RKO (cell line): ENCODE measurements around the gene VTI1A.

Experiments
- DNase-seq: peaks from one replicate; pipeline ENCODE4 v3.0.0-alpha.2; 2016; ENCODE audit warnings: low spot score

Gene VTI1A

DNA sequence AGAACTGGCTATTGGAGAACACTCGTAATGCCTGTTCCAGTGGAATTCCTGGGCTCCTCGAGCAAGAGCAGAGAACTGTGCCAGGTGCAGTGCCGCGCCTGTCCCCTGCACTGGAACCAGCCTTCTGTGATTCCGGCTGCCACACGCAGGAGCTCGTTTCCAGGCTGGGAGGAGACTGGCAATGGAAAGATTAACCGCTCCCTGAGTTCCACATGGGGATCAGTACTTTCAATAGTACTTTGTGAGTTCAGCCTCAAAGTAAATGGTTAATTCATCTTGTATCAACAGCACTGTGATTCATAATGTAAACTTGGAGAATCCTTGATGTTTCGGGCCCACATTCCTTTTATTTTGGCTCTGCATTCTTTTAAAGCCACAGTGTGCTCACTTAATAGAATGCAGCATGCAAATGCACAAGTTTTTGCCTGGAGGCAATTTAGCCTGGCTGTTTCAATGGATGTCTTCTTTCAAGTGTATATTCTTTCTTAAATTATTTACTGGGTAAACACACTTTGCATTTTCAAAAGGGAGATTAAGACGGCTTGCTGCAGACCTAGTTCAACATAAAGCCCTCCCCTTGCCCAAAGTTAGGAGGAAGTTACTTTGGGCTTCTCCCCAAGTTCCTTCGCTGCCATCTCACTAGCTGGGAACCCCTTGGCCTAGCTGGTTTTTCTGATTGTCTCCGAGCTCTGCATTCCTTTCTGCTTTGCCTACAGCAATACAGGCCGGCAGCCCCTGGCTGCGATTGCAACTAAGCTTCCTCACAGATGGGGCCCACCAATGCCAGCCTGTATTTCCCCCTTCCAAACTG is 364.9 kb downstream of the VTI1A start:
- DNase-seq: peak; percentile 7

- no peak for DNase-seq
These were observed 365.6 kb downstream of the VTI1A start for GRCh38 chr10:112812586-112812985.

- no peak for DNase-seq
These were observed 367.0 kb downstream of the VTI1A start for GRCh38 chr10:112813866-112814591.

- peak; percentile 5 for DNase-seq
These were observed 368.4 kb downstream of the VTI1A start for GRCh38 chr10:112815269-112816032.

GRCh38 chr10:112816033-112816430 is 369.0 kb downstream of the VTI1A start:
- DNase-seq: no peak

DNA sequence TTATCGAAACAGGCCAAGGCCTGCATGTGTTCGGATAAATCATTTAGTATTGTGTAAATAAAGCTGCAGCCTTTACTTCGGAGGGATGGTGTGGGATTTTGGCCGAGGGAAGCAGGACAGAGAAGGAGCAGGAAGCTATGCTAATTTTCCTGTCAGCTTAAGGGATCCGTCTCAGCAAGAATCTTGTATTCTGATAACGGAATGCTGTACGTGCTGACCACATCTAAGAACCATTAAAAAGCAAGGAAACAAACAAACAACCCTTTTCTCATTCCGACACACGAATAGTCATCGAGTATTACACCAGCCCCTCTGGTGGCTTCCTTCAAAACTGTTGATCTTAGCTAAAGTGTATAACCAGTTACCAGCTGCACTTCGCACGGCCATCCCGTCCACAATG is 369.9 kb downstream of the VTI1A start:
- DNase-seq: no peak

- DNase-seq: no peak
These were observed 371.2 kb downstream of the VTI1A start for GRCh38 chr10:112817981-112818777.

- DNase-seq: no peak
These were observed 372.2 kb downstream of the VTI1A start for GRCh38 chr10:112819231-112819630.

- DNase-seq: no peak
These were observed 373.3 kb downstream of the VTI1A start for GRCh38 chr10:112820320-112820719.

DNA sequence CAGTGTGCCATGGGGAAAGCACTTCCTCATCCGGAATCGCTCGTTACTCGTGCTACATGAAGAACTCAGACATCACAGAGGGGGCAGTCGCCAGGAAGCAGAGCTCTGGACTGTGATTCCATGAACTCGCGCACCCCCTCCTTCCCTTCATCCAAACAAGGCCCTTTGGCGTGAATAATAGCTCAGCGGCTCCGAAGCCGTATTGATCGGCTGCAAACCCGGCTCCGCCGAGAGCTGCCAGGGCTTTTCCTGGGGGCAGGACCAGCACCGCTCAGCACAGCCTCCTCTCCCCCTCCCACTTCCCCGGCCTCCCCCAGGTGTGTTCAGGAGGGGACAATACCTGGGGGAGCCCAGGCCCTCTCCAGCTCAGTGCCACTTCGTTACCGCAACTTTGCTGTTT is 374.0 kb downstream of the VTI1A start:
- no peak for DNase-seq

DNA sequence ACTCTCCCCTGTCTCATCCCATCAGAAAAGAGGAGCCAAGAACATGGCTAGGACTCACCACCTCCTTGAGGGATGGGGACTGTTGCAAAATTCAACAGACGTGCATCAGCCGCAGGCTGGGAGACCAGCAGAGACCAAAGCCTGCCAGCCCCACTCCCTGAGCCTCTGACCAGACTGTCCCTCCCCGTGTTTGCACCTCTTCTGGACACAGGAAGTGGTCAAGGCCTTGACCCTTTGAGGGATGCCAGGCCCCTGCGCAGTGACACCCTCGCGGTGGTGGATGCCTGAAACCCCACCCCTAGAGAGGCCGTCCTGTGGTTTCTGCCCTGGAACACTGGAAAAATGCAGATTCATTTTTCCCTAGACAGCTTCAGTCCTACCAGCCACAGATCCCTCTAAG is 374.6 kb downstream of the VTI1A start:
- no peak for DNase-seq

DNA sequence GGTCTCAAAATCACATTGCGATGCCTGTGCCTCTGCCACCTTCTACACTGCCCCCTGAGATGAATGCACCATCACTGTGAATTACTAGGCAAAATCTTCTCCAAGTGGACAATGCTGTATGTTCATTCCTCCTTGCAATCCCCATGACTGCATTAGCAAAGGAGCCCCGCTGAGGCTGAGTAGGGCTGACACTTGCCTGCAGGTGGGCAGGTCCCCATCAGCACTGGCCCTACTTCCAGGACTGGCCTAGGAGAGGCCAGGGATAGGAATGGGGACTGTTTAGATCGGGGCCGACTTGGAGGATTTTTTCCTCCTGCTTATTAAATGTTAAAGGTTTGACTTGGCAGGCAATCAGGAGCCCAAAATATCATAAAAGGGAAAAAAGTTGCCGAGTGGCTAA is 376.0 kb downstream of the VTI1A start:
- DNase-seq: no peak

DNA sequence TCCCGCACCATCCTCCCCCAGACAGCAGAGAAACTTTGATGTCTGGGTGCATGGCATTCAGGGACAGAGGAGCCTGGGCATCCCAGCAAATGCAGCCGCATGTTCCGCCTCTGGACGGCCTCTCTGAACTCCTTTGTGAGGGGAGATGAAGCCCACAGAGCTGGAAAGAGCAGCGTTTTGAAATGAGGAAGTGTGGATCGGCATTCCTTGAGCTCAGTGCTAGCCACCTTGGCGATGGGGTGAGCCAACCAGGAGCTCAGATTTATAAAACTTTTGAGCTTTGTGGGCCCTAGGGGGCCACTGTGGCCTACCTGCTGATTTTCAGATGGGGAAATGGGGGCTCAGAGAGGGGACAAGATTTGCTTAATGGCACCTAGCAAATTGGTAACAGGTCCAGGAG is 376.6 kb downstream of the VTI1A start:
- no peak for DNase-seq

DNA sequence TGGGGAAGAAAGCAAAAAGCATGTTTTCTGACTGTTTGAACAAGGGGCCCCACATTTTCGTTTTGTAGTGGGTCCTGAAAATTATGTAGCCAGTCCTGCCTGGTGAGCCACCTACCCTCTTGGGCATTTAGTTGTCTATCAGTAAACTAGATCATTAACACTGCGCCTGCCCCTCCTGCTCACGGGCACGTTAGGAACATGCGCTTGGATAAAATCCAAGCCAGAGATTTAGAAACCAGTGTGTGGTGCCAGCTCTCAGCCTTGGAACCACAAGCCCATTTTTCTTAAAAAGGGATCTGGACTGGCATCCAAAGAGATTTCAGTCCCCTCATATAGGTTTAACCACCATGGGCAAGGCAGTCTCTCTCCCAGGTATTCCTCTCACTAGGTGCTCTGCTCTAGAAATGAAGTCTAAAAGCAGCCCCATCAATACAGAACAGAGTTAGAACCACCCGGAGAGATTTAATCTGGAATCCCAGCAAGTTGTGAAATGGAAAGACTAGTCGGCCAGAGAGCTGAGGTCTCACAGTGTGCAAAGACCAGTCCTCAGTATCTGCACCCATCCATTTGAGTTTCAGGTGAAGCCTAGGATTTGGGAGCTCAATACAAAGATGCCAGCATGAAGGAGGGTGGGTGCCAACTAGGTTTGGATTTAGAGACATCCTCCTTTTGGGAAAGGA is 379.1 kb downstream of the VTI1A start:
- DNase-seq: no peak

- DNase-seq: no peak
These were observed 380.1 kb downstream of the VTI1A start for GRCh38 chr10:112827086-112827485.

DNA sequence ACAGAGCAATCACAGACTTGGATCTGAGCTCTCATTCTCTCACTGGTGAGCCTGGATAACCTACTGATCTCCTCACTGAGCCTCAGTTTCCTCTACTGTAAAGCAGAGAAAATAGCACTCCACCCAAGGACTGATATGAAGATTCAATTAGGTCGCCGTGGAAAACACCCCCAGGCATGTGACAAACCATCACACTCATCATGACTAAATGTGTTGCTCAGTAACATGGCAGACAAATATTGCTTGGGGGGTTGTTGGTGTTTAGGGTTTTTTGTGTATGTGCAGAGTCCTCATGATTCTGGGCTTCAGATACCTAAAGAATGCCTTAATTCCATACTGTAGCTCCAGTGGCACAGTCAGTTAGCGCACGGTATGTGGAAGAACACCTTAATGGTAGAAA is 380.9 kb downstream of the VTI1A start:
- DNase-seq: peak; percentile 24

- no peak for DNase-seq
These were observed 384.8 kb downstream of the VTI1A start for GRCh38 chr10:112831859-112832258.

GRCh38 chr10:112832361-112832878 is 385.4 kb downstream of the VTI1A start:
- no peak for DNase-seq

DNA sequence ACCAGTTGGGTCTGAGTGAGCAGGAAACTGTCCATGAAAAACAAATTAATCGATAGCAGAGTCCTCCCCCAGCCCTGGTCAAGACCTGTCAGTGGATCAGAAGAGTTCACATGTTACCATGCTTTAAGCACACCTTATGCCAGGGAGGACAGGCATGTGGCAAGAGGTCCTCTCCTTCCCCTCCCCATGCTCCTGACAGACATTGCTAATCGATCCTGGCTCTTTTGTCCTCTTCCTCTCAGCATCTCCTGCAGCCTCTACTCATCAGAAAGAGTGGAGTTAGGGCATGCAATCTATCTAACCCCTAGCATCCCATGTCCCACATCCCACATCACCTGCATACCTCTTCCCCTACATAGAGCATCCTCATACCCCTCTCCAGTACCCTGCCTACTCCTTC is 385.9 kb downstream of the VTI1A start:
- no peak for DNase-seq

GRCh38 chr10:112834751-112835181 is 387.8 kb downstream of the VTI1A start:
- DNase-seq: no peak

- DNase-seq: no peak
These were observed 388.3 kb downstream of the VTI1A start for GRCh38 chr10:112835217-112835715.
